GM23338 (cell line): ENCODE results near the gene SYNCRIP.

Source experiments
- POLR2AphosphoS5 ChIP-seq: IDR thresholded peaks from 2 replicates; pipeline ENCODE4 v1.6.1; 2016; ENCODE audit warnings: antibody characterized with exemption, low read depth
- TF ChIP-seq, protein P1 (sequence below), 2 experiments: fragments of 200-600 bp in 1 of 2; sonication (generic) in 1 of 2; conservative IDR thresholded peaks; 2 replicates each; pipeline versions ENCODE4 v1.5.1 to v1.6.1; 2016 to 2017; ENCODE audit warnings: antibody characterized with exemption in 2 of 2, low read depth in 2 of 2, mild to moderate bottlenecking in 2 of 2, moderate library complexity in 1 of 2
- TF ChIP-seq, protein P2 (sequence below): IDR thresholded peaks from one replicate; pipeline ENCODE4 v1.6.1; 2018; ENCODE audit warnings: antibody characterized with exemption; ENCODE audit not compliant: unreplicated experiment

DNA sequence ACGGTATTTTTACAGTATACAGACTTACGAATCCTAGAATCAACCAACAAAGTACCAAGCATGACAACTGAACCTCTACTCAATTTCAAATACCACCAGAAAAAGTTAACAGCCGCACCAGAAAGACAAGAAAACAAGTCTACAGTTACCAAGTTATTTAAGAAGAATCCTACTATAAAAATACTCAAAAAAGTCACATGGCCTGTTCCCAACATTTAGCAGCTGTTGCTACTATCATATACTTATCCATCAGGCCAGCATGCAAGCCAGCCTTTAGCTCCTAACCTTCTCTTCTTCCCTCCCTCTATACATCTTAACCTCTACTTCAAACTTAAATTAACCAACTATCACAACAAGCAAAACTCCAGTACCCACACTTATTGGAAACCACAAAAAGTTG lies 1.9 kb downstream of the SYNCRIP start:
- TF ChIP-seq, protein P1, sequence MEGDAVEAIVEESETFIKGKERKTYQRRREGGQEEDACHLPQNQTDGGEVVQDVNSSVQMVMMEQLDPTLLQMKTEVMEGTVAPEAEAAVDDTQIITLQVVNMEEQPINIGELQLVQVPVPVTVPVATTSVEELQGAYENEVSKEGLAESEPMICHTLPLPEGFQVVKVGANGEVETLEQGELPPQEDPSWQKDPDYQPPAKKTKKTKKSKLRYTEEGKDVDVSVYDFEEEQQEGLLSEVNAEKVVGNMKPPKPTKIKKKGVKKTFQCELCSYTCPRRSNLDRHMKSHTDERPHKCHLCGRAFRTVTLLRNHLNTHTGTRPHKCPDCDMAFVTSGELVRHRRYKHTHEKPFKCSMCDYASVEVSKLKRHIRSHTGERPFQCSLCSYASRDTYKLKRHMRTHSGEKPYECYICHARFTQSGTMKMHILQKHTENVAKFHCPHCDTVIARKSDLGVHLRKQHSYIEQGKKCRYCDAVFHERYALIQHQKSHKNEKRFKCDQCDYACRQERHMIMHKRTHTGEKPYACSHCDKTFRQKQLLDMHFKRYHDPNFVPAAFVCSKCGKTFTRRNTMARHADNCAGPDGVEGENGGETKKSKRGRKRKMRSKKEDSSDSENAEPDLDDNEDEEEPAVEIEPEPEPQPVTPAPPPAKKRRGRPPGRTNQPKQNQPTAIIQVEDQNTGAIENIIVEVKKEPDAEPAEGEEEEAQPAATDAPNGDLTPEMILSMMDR (conservative IDR thresholded peaks at IDR 0.05; ENCODE audit: low read depth in 2 of 2): no peak
- TF ChIP-seq, protein P2, sequence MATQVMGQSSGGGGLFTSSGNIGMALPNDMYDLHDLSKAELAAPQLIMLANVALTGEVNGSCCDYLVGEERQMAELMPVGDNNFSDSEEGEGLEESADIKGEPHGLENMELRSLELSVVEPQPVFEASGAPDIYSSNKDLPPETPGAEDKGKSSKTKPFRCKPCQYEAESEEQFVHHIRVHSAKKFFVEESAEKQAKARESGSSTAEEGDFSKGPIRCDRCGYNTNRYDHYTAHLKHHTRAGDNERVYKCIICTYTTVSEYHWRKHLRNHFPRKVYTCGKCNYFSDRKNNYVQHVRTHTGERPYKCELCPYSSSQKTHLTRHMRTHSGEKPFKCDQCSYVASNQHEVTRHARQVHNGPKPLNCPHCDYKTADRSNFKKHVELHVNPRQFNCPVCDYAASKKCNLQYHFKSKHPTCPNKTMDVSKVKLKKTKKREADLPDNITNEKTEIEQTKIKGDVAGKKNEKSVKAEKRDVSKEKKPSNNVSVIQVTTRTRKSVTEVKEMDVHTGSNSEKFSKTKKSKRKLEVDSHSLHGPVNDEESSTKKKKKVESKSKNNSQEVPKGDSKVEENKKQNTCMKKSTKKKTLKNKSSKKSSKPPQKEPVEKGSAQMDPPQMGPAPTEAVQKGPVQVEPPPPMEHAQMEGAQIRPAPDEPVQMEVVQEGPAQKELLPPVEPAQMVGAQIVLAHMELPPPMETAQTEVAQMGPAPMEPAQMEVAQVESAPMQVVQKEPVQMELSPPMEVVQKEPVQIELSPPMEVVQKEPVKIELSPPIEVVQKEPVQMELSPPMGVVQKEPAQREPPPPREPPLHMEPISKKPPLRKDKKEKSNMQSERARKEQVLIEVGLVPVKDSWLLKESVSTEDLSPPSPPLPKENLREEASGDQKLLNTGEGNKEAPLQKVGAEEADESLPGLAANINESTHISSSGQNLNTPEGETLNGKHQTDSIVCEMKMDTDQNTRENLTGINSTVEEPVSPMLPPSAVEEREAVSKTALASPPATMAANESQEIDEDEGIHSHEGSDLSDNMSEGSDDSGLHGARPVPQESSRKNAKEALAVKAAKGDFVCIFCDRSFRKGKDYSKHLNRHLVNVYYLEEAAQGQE: no peak
- no peak for TF ChIP-seq POLR2AphosphoS5
